Osteocyte (in vitro differentiated cells): ENCODE data around the gene CAMK1D. TPM values are rescaled to one million over a fixed set of nuclear protein-coding genes. Genes with fewer than 3 reads are reported as not detected.

Source experiments
- DNase-seq: peaks from one replicate; pipeline ENCODE4 v3.0.0; 2021; ENCODE audit warnings: mixed read lengths; ENCODE audit not compliant: unreplicated experiment; ENCODE audit errors: extremely low spot score
- H3K27ac Mint-ChIP-seq: one replicate; pipeline ENCODE4 v1.8.0; 2021; ENCODE audit warnings: mild to moderate bottlenecking, mixed read lengths; ENCODE audit not compliant: unreplicated experiment
- H3K27me3 Mint-ChIP-seq: one replicate; pipeline ENCODE4 v1.8.0; 2021; ENCODE audit warnings: mixed read lengths; ENCODE audit not compliant: unreplicated experiment
- H3K36me3 Mint-ChIP-seq: one replicate; pipeline ENCODE4 v1.8.0; 2021; ENCODE audit warnings: mixed read lengths; ENCODE audit not compliant: unreplicated experiment
- H3K4me1 Mint-ChIP-seq: one replicate; pipeline ENCODE4 v1.8.0; 2021; ENCODE audit warnings: mixed read lengths; ENCODE audit not compliant: unreplicated experiment
- H3K4me3 Mint-ChIP-seq: one replicate; pipeline ENCODE4 v1.8.0; 2021; ENCODE audit warnings: mild to moderate bottlenecking, moderate library complexity, mixed read lengths; ENCODE audit not compliant: unreplicated experiment
- H3K9me3 Mint-ChIP-seq: one replicate; pipeline ENCODE4 v1.8.0; 2021; ENCODE audit warnings: mixed read lengths; ENCODE audit not compliant: unreplicated experiment
- total RNA-seq: library from RNA; stranded (reverse); gene quantifications from 2 replicates; pipeline ENCODE4 v1.2.1, GENCODE V29; 2021
- TF ChIP-seq, protein P1 (sequence below): fragments of 200-600 bp; sonication (generic); IDR thresholded peaks from 2 replicates; pipeline ENCODE4 v1.5.0; 2021; ENCODE audit warnings: antibody characterized with exemption, mild to moderate bottlenecking, moderate library complexity

Gene CAMK1D
- total RNA-seq, 1 donor from 2014 or later = 13.7 TPM

DNA sequence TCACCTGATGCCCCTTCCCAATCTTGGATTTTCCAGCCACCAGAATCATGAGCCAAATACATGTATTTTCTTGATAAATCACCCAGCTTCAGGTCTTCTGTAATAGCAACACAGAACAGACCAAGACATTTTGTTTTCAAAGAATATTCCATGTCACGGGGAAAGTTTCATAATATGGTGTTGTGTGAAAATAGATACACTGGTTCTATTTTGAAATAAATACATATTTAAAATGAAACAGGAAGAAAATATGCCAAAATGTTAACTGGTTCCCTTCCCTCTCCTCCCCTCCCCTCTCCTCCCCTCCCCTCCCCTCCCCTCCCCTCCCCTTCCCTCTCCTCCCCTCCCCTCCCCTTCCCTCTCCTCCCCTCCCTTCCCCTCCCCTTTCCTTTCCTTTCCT is 30.3 kb upstream of the CAMK1D start:
- Mint-ChIP-seq H3K27me3 (peaks cover 3% of the 10 kb centered on the region), H3K4me3 (no peak overlapping the region), H3K9me3 (no peaks in the 10 kb centered on the region), H3K27ac (no peak overlapping the region), H3K4me1 (no peaks in the 10 kb centered on the region), H3K36me3 (no peaks in the 10 kb centered on the region)
- TF ChIP-seq, protein P1, sequence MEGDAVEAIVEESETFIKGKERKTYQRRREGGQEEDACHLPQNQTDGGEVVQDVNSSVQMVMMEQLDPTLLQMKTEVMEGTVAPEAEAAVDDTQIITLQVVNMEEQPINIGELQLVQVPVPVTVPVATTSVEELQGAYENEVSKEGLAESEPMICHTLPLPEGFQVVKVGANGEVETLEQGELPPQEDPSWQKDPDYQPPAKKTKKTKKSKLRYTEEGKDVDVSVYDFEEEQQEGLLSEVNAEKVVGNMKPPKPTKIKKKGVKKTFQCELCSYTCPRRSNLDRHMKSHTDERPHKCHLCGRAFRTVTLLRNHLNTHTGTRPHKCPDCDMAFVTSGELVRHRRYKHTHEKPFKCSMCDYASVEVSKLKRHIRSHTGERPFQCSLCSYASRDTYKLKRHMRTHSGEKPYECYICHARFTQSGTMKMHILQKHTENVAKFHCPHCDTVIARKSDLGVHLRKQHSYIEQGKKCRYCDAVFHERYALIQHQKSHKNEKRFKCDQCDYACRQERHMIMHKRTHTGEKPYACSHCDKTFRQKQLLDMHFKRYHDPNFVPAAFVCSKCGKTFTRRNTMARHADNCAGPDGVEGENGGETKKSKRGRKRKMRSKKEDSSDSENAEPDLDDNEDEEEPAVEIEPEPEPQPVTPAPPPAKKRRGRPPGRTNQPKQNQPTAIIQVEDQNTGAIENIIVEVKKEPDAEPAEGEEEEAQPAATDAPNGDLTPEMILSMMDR = no peak
- no peak for DNase-seq

DNA sequence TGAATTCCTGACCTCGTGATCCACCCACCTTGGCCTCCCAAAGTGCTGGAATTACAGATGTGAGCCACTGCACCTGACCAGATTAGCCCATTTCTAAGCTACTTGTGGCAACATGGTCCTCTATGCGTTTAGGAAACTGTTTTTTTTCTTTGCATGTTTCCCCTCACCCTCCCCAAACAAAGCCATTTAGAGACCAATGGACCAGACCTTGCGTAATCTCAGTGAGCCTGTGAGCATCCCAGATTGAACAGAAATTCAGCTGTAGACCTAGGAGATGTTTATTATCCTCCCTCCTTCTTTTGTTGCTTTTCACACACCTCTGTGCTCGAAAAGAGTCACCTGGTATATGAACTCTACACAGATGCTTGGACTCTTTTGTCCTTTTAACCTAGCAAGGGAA is 28.5 kb upstream of the CAMK1D start:
- Mint-ChIP-seq H3K4me3 (no peak overlapping the region), H3K27me3 (peaks cover 3% of the 10 kb centered on the region), H3K36me3 (no peaks in the 10 kb centered on the region), H3K4me1 (peaks cover under 1% of the 10 kb centered on the region), H3K9me3 (no peaks in the 10 kb centered on the region), H3K27ac (no peak overlapping the region)
- no peak for DNase-seq
- TF ChIP-seq, protein P1 = no peak

DNA sequence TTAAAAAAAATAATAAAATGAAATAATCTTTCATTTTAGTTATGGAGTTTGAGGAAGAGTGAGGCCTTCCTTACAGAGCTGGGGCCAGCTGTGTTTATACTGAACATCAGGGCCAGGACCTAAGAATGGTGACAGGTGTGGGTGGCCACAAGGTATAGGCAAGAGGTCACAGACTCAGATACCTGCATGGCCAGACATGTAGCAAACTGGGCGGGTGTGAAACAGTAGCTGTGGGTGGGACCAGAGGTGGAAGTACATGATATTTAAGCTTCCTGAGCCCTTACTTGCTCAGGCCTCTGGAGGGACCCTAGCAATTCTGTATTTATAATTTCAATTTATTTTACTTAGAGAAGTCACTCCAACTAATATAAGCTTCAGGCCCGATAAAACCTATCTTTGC is 27.7 kb upstream of the CAMK1D start:
- Mint-ChIP-seq H3K27me3 (peaks cover 3% of the 10 kb centered on the region), H3K36me3 (no peaks in the 10 kb centered on the region), H3K27ac (no peak overlapping the region), H3K9me3 (no peaks in the 10 kb centered on the region), H3K4me1 (peaks cover 7% of the 10 kb centered on the region), H3K4me3 (no peak overlapping the region)
- TF ChIP-seq, protein P1 = no peak
- DNase-seq = no peak

DNA sequence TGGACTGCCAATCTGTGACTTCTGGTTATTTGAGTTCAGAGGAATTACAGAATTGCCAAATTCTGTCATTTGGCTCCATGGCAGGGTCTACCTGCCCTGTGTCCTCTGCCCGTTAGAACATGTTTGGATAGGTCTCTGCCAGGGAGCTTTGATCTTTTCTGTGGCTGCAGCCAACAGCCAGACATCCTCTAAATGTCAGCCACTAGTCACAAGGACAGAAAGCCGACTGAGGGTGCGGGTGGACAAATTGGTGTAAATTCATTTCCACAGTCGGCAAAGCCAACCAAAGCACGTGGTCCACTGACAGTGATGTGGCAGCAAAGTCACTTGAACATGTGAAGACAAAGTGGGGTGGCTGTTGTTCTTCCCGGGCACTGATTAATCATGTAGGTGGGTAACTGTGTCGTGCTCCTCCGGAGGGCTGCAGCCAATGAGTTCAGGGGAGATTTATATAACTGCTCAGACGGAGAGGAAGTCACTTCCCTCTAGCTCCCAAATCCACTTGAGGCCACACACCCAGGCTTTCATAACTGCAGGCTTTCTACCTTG is 26.7 kb upstream of the CAMK1D start:
- no peak for DNase-seq
- no peaks in the 10 kb centered on the region for H3K36me3 Mint-ChIP-seq
- H3K4me3 Mint-ChIP-seq = no peak overlapping the region
- H3K4me1 Mint-ChIP-seq = peaks cover 7% of the 10 kb centered on the region
- TF ChIP-seq, protein P1 = no peak
- no peaks in the 10 kb centered on the region for H3K9me3 Mint-ChIP-seq
- peaks cover 3% of the 10 kb centered on the region for H3K27me3 Mint-ChIP-seq
- H3K27ac Mint-ChIP-seq = no peak overlapping the region

DNA sequence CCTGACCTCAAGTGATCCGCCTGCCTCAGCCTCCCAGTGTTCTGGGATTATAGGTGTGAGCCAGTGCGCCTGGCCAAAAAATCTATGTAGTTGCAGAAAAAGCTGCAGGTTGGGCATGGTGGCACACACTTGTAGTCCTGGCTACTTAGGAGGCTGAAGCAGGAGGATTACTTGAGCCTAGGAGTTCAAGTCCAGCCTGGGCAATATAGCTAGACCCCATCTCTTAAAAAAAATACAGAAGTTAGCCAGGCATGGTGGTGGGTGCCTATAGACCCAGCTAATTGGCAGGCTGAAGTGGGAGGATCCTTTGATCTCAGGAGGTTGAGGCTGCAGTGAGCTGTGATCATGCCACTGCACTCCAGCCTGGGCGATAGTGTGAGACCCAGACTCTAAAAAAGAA is 24.8 kb upstream of the CAMK1D start:
- no peak overlapping the region for H3K27ac Mint-ChIP-seq
- no peak overlapping the region for H3K4me3 Mint-ChIP-seq
- TF ChIP-seq, protein P1 = no peak
- H3K36me3 Mint-ChIP-seq = no peaks in the 10 kb centered on the region
- H3K9me3 Mint-ChIP-seq = no peaks in the 10 kb centered on the region
- DNase-seq = no peak
- no peaks in the 10 kb centered on the region for H3K27me3 Mint-ChIP-seq
- peaks cover 11% of the 10 kb centered on the region for H3K4me1 Mint-ChIP-seq
